HTR-8/SVneo (cell line): ENCODE results near the gene HOPX.
"Not testable (repeated sequence)": the region's sequence is repeated elsewhere in the genome, so short reads cannot be mapped to it uniquely, and the experiment has no call there.

Experiments
- DNase-seq: peaks from one replicate; pipeline ENCODE4 v3.0.0; 2011; ENCODE audit warnings: low spot score, mixed read lengths; ENCODE audit not compliant: insufficient read length
- FAIRE-seq: peaks from 2 replicates; lab custom pipeline; 2011; peaks lifted over from hg19 to GRCh38; lab: Jason Lieb, UNC

The HOPX gene

DNA sequence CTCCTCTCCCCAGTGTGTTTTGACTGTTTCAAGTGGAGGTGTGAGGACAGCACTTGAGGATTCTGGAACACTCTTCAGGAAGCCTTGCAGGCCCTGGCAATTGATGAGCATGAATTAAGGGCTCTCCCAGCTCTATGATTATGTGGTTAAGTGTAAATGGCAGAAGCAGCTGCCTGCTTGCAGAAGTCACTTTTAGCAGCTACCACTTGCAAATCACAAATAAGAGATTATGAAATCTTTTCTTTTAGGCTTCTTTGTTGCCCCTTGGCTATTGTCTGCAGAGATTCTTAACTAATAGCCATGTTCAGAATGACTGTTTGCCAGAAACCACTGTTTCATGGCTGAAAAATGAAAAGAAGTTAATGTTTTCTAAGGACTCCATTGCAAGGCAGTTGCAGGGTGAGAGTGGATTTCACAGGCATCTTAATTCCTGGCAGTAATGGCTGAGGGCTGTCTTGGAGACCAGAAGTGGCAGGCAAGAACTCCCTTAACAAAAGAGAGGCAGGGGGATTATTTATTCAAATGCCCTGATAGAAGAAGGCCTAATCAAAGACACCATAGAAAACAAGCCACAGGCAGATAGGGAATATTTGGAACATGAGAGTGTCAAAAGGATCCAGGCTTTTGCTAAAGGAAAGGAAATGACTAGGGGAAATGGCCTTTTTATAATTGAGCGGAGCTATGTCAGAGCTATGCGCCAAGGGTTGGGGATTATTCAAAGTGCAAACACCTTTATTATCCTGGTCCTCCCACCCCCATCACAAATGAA, 8.3 kb upstream of the HOPX start:
- DNase-seq, result no peak
- FAIRE-seq, result no peak

DNA sequence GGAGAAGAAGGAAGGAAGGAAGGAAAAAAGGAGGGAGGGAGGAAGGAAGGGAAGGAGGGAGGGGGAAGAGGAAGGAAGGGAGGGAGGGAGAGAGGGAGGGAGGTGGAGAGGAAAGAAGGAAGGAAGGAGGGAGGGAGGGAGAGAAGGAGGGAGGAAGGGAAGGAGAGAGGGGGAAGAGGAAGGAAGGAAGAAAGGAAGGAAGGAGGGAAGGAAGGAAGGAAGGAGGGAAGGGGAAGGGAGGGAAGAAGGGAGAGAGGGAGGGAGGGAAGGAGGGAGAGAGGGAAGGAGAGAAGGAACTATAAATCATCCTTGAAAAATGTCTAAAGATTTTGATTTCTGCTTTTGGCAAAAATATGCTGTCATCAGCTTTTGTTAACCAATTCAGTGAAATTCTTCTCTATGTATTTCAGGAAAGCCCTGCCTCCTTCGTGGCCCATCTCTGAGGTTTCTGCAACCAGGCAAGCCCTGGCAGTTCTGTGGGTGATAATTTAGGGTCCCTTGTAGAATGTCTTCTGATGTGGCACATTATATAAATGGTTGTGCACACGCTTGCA, 7.1 kb upstream of the HOPX start:
- no peak for DNase-seq

DNA sequence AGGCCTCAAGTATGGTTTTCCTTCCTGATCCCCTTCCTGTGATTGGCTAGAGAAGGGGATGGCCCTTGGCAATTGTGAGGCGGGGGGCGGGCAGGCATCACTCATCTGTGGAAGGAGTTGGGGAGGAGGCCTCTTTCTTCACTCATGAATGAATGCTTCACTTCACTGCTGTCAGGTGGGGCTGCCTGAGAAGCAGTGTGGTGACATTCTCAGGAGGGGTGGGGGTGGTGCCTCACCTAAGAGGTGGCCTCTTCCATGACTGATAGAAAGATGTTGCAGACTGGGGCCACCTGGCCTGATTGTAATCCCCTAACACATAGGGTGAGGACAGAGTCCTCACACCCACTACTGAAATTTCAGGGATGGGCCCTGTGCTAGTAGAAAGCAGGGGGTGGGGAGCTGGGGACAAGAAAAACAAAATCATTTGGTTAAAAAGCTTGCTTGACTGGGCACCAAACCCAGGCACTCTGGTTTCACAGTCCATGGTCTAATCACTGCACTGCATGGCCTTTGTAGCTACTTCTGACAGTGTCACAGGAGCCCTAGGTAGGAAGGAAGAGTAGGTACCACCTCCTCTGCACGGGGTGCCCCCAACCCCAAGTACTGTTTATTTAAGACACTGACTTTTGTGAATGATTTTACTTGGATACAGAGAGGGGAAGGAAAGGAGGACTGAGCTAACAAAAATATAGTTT, 5.6 kb upstream of the HOPX start:
- DNase-seq (no peak), FAIRE-seq (no peak)

More for the DNA sequence above, 7.1 kb upstream of the HOPX start:
- FAIRE-seq, result no peak

DNA sequence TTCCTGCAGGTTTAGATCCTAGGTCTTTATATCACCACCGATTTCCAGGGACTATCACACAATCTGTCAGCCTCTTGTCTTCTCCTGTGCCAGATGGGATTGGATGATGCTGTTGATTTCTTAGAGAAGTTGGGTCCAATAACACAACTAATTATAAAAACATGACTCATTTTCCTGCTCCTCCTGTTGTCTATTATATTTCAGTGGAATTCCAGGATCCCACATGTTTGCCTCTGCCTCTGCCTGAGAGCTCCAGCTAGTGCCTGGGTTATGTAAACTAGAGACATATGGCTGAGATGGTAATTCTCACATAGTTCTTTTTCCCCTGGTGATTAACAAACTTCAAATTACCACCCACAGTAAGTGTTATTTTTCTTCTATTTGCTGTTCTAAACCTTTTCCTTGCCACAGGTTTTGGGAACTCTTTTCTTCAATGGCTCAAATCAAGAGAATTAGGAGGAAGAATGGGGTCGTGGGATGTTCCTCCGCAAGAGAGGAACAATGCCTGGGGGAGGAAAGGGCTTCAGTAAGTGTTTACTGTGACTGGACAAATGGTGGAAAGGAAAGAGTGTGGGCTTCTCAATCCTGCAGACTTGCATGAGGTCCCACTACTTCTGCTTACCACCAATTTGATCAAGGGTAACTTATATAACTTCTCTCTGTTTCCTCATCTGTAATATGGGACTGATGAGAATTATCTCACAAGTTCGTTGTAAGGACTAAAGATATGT, 3.4 kb upstream of the HOPX start:
- FAIRE-seq, result no peak
- DNase-seq, result no peak

DNA sequence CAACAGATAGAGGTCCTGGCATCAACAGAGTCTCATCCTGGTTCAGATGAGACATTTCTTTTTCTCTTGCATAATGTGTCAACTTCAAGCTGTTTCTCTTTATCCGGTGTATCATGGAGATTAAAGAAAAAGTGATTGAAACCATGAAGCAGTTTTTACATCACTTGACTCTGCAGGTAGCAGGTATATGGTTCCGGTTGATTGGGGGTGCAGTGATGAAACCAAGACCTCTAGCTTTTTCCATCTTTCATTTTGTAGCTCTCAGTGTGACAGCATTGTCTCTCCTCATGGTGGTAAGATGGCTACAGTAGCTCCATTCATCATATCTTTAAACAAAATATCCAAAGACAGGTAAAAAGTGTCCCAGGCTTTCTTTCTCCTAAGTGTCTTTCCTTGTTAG, 2.4 kb upstream of the HOPX start:
- no peak for FAIRE-seq
- DNase-seq, result no peak

DNA sequence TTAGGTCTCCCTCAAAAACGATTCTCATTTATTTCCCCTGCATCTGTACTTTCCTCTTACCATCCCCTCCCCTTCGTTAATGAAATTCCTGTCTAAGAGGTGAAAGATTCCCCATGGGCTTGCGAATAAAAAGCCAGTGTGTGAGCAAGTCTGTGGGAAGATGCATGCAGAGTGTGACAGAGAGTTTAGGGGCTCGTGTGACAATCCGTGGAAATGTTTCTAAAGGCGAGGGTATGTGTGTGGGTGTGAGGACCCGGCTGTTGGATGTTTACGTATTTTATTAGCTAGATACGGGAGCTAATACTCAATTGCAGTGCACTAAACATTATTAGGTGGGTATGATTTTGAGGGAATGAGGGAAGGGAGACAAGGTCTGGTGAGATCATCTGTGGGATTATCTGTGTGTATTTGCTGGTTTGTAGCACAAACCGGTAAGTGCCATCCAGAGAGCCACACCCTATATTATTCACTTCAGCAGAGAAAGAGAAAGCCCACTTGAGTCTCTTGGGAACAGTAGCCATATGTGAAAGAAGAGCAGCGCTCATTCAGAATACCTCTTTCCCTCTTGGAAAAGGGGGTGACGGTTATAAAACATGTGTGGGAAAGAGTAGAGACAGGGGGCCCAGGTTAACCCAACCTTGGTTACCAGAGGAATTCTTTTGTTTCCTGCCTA, 893 bp upstream of the HOPX start:
- no peak for FAIRE-seq

DNA sequence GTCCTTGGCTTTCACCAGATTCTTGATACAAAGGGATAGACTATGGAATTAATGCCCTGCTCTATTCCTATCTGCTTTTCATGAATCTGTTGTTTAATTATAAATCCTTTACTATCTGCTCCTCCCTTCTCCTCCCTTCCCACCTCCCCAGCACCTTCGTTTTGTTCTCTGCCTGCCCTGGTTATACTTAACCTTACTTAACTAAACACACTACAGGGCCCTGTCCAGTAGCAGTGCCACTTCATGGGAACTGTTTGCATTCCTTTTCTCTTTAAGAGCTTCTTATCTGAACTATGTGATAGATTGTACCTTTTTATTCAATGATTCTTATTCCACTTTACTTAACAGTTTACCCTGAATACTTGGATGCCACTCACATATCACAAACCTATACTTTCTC, 830 bp downstream of the HOPX start:
- FAIRE-seq (no peak), DNase-seq (no peak)

More for the DNA sequence above, 893 bp upstream of the HOPX start:
- DNase-seq, result no peak

DNA sequence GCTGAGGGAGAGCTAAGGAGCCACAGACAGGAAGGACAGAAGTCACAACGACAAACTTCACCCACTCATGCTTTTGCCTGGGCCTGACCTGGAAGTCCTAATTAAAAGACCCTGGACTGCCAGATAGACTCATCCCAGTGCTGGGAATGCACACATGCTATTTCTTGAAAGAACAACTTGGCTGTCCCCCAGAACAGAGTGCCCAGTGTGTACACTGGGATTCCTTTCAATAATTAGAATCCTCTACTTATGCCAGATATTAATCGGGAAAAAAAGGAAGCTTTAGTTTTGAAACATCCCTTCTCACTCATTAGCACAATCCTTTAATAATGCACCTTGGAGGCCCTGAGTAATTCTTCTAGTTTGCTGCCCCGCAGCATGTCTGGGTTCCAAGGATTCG, 3.4 kb downstream of the HOPX start:
- no peak for FAIRE-seq
- DNase-seq, result no peak

DNA sequence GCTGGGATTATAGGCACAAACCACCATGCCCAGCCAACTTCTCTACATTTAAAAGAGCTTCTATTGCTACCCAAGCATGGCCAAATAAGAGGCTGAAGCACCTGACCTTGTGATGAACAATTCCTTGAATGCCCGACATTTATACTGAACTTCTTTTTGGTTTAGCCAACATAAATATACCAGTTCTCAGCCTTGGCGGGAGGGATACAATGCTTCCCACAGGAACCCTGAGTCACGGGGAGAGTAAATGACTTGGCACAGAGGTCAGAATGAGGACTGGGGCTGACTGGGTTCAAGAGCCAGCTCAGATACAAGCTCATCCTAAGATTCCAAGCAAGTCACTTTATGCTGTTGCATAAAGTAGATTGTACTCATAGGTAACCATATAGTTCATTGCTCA, 6.1 kb downstream of the HOPX start:
- FAIRE-seq, result no peak

DNA sequence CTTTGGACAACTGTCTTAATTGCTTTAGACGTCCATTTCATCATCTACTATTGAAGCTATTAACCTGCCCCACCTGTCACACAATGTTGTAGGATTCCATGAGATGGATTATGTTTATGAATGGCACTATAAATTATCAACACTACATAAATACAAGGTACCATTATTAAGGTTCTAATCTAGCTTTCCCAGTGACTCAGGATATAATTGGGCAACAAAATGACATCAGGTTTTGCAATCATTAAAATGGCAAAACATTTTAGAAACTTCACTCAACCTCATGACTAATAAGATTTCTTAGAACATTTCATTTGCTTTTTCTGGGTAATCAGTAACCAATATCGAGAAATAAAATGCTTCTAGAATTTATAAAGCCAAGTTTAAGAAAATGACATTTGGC, 9.2 kb downstream of the HOPX start:
- DNase-seq (no peak), FAIRE-seq (no peak)

More for the DNA sequence above, 6.1 kb downstream of the HOPX start:
- DNase-seq, result no peak

DNA sequence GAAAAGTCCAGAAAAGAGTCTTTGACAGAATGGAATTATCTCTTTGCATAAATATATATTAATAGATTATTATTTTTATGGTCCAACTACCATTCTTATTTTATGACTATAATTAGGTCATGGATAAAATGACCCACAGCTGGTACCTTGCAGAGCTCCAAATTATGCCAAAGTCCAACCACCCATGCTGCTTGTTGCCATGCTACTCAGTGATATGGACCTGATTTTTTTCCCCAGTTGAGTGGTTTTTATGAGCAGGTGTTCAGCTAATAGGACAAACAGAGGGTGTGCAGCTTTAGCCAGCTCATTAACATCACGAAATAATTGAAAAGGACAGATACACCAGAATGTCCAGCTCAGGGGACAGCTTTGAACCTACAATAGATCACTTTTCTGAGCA, 9.7 kb downstream of the HOPX start:
- FAIRE-seq (no peak), DNase-seq (no peak)

DNA sequence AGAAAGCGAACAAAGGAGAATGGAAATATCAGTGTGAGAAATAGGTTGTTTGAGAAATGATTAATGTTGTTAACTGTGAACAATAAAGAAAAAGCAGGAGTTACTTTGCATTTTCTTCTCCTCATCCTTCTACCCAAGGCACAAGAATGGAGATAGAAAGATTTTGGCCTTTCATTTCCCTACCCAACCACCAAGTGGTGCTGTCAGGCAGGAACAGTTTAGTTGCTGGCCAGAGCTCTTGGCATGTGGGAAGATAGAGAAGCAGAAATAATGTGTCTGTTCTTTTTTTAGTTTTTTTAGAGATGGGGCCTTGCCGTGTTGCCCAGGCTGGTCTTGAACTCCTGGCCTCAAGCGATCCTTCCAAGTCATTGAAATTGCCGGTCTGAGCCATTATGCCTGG, 12.8 kb downstream of the HOPX start:
- DNase-seq (no peak), FAIRE-seq (no peak)

DNA sequence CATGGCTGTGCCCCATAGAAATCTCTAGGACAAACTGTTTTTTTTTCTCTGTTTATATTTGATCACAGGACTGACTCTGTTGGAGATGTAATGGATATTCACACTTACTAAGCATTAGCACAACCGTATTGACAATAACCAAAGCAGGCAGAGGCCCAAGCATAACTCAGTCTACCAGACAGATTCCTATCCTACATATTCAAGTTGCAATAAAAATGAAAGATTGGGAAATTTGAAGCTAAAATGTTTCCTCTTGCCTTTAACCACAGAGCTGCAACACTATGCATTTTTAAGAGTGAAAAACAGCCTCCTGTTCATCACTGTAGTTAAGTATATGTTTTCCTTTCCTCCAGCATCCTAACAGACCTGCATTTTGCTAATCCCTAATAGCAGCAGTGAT, 13.7 kb downstream of the HOPX start:
- not testable (repeated sequence) for FAIRE-seq, DNase-seq

DNA sequence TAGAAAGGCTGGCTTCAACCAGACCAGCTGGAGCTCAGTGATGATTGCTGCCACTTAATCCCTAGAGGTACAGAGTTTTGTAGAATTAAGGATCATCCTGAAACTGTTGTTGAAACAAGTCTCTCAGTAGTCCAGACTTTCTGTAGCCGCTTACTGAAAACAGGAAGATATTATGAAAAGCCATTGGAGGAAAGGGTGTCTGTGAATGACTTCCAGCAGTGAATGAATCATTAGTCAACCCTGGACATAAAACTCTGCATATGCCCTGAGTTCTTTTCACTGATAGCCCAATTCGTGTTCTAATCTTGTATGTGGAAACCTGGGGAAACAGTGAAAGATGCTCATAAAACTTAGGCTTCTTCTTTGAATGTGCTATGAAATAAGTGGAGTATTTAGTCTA, 14.8 kb downstream of the HOPX start:
- FAIRE-seq, result no peak

DNA sequence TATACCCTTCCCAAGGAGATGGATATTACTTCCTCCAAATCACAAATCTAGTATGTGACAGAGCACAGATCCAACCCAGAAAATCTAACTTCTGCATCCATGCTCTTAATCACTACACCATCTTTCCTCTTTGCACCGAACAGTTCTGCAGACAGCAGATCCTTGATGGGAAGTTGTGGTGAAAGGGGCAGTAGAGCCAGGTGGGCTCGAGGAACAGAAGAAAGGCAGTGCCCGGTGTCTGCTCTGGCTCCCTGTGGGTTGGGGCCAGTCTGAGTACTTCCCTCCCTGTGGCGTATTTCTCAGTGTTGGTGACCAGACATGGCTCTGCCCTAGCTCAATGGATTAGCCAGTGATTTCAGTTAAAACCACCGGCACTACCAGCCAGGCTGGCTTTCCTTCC, 15.3 kb downstream of the HOPX start:
- FAIRE-seq (no peak), DNase-seq (no peak)

More for the DNA sequence above, 14.8 kb downstream of the HOPX start:
- no peak for DNase-seq

DNA sequence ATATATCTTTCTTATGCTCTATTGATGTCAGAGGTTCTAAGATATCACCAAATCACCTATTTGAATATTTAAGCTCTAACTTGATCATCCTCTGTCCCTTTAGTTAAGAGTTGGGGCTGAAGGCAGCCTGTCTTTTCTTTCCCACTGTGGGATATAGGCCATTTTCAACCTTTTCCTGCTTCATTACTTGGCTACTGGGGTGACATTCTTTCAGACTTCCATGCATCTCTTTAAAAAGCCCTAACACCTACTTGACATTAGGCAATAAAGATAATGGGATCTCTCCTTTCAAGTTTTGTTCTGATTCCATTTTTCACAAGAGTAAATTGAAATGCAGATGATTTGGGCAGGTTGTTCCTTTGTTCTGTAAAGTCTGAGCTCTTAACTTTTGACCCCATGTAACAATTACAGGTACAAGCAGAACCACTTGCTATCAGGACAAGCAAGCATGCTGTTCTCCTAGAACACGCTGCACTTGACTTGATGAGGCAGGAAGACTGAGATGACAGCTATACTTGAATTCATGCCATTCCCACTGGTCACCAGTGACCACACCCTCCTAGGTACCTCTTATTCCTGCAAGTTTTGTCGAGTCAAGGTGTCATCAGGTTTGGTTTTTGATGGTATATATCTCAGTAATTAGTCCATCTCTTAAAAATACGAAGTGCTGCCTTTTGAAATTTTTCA, 18.2 kb downstream of the HOPX start:
- FAIRE-seq, result no peak
- no peak for DNase-seq

DNA sequence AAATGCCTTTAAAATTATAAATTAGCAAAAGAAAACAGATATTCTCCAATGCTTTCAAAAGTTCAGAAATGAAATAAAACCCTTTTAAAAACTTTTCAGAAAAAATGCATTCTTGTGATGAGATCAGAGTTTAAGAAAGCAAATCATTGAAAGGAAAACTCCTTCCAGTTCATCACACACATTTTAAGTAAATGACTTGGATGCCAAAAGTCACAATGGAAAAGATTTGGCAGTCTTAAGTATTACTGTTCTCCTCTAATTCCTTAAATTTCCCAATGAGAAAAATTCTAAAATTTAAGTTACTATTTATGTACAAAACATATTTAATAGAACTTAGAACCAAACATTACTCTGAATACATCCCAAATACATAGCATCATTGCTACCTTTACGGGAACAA, 21.1 kb downstream of the HOPX start:
- no peak for DNase-seq
- FAIRE-seq, result no peak

DNA sequence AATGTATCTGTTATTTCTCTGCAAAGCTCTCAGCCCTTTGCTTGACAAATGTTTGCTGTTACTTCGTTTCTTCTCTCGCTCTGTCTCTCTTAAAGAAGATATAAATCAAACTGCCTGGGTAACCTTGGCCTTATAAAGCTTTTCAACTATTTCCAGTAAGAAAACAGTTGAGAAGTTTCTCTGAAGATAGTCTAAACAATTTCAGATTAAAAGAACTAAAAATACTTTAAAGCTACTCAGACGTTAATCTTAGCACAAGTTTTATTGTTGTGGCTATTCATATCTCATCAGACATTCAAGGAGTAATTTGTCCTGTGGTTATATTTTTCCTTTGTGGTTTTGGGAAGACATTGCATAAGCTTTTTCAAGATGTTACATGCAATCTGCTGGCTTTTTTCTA, 22.6 kb downstream of the HOPX start:
- no peak for FAIRE-seq
- DNase-seq, result no peak

DNA sequence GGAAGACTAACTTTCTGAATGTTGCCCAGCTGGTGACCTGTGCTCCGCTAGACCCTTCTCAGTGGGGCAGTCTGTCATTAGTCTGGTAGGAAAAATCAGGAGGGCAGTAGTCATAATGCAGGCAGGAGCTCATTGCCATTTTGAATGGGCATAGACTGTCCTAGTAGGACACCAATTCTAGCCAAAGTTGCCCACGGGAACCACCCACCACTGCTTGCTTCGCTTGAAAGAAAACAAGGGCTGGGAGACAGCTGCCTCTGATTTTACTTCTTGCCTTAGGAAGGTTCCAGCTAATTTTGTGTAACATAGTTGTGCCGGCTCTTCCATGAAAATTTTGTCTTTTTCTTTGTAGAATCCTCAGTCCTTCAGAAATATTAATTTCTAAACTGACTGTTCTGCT, 23.3 kb downstream of the HOPX start:
- DNase-seq, result no peak
- no peak for FAIRE-seq

DNA sequence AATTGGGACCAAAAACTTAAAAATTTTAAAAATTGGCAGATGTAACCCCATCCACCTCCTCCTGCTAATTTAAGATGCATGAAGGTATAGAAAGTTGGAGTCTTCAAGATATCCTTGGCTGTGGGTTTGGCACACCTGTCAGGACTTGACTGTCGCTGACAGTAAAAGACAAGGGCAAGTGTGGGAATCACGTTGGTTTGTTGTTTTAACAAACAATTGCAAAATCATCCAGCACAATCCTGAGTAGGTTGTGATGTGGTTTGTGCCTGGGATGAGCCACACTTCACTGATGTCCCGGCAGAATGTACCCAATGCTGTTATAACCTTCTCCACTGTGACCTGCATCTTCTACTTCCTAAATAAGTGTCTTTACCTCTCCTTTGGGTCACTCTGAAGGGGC, 24.0 kb downstream of the HOPX start:
- no peak for DNase-seq
- no peak for FAIRE-seq
